Panc1 (cell line): ENCODE measurements around the gene PARP9. TPM values are rescaled to one million over a fixed set of nuclear protein-coding genes. Genes with fewer than 3 reads are reported as not detected.

Experiments
- ATAC-seq: fragments of 200-7000 bp; cut with Tn5 transposase; 2 replicates; pipeline ENCODE4 v1.9.1; 2020; ENCODE audit warnings: mild to moderate bottlenecking, moderate library complexity
- BruUV-seq: library from RNA; stranded (reverse); fragments of 400-500 nt; replicated peaks from 2 replicates; lab custom pipeline; 2021; lab: Mats Ljungman, UMichigan
- CTCF ChIA-PET: fragments of 300-600 bp; sonication (Branson Sonifier 250); formaldehyde crosslinking; loops from one replicate; lab custom pipeline; 2022; ENCODE audit warnings: antibody characterized with exemption; lab: Charles Lee
- POLR2A ChIA-PET: fragments of 300-600 bp; sonication (Branson Sonifier 250); formaldehyde crosslinking; loops from one replicate; lab custom pipeline; 2022; ENCODE audit warnings: antibody characterized with exemption; lab: Charles Lee
- DNase-seq: peaks from one replicate; pipeline ENCODE4 v3.0.0-alpha.2; 2010; ENCODE audit warnings: low read depth, low spot score
- H3K27ac ChIP-seq: 2 replicates; pipeline ENCODE4 v1.5.1; 2011; ENCODE audit warnings: mild to moderate bottlenecking, low read length, inconsistent platforms
- H3K27me3 ChIP-seq: fragments of 200-500 bp; sonication (Bioruptor generic); 2 replicates; pipeline ENCODE4 v1.6.0; 2014; ENCODE audit warnings: low read length, inconsistent platforms; ENCODE audit not compliant: control insufficient read depth, insufficient read depth
- H3K36me3 ChIP-seq: fragments of 200-500 bp; sonication (Bioruptor generic); 2 replicates; pipeline ENCODE4 v1.5.1; 2014; ENCODE audit warnings: inconsistent platforms, mild to moderate bottlenecking, low read length, moderate library complexity; ENCODE audit not compliant: control insufficient read depth, insufficient read depth
- H3K4me1 ChIP-seq: 2 replicates; pipeline ENCODE4 v1.5.1; 2011; ENCODE audit warnings: inconsistent platforms, mild to moderate bottlenecking, low read length, moderate library complexity; ENCODE audit not compliant: control insufficient read depth, insufficient read depth
- H3K4me3 ChIP-seq, 2 experiments: 2 replicates each; pipeline ENCODE4 v1.5.1; 2011 to 2012; ENCODE audit warnings: low read depth in 2 of 2, low read length in 2 of 2, mild to moderate bottlenecking in 2 of 2, inconsistent platforms in 1 of 2, moderate library complexity in 1 of 2
- H3K9me3 ChIP-seq: fragments of 200-500 bp; sonication (Bioruptor generic); 2 replicates; pipeline ENCODE4 v1.5.1; 2014; ENCODE audit warnings: low read depth, mild to moderate bottlenecking, inconsistent platforms, low read length, moderate library complexity; ENCODE audit not compliant: control insufficient read depth, insufficient read depth
- POLR2AphosphoS5 ChIP-seq: IDR thresholded peaks from 2 replicates; pipeline ENCODE4 v1.6.1; 2012; ENCODE audit warnings: mild to moderate bottlenecking, low read depth, low read length, moderate library complexity
- SIN3A ChIP-seq: IDR thresholded peaks from 2 replicates; pipeline ENCODE4 v1.6.1; 2012; ENCODE audit warnings: low read depth, mild to moderate bottlenecking, low read length, moderate library complexity, borderline replicate concordance; ENCODE audit not compliant: insufficient read depth
- TCF7L2 ChIP-seq: IDR thresholded peaks from 2 replicates; pipeline ENCODE4 v1.6.1; 2011; ENCODE audit warnings: mild to moderate bottlenecking, low read depth, low read length, inconsistent platforms
- in situ Hi-C: cut with HindIII; loops from 2 replicates; pipeline ENCODE4 v1.10.0; 2016; ENCODE audit warnings: low sequenced_read_pairs, low pct_unique_long_range_greater_than_20kb
- intact Hi-C: fragments of 100-400 bp; cut with micrococcal nuclease; formaldehyde crosslinking; loops from one replicate; pipeline ENCODE4 v1.10.0; 2022; ENCODE audit not compliant: unreplicated experiment
- total RNA-seq: library from RNA; stranded (reverse); gene quantifications from one replicate; pipeline ENCODE4 v1.2.1, GENCODE V29; 2021; ENCODE audit not compliant: unreplicated experiment
- TF ChIP-seq, protein P1 (sequence below), 2 experiments: IDR thresholded peaks; 2 replicates each; pipeline ENCODE4 v1.6.1; 2011 to 2012; ENCODE audit warnings: low read depth in 2 of 2, control low read depth in 1 of 2, low read length in 1 of 2, mild to moderate bottlenecking in 1 of 2, moderate library complexity in 1 of 2; ENCODE audit not compliant: insufficient read depth in 1 of 2
- TF ChIP-seq, protein P2 (sequence below): fragments of 450-650 bp; IDR thresholded peaks from 2 replicates; pipeline ENCODE4 v1.5.1; 2017; ENCODE audit warnings: mild to moderate bottlenecking

Gene PARP9
- total RNA-seq, 1 experiment from 2014 or later, result 14.5 TPM

DNA sequence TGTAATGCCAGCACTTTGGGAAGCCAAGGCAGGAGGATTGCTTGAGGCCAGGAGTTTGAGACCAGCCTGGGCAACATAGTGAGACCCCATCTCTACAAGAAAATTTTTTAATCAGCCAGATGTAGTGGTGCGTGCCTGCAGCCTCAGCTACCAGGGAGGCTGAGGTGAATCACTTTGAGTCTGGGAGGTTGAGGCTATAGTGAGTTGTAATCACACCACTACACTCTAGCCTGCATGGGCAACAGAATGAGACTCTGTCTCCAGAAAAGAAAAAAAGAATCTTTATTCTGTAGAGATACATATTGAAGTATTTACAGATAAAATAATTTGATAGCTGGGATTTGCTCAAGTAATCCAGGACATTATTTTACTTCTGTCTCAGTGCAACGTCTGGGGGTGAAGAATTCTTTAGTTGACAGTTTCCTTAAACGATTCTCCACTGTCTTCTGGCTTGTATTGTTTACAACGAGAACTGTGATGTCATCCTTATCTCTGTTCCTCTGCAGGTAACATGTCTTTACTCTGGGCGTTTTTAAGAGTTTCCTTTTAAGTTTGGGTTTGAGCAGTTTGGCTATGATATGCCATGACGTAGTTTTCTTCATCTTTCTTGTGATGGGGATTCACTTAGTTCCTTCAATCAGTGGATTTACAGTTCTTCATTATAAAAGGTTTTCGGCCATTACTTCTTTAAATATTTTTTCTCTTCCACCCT lies 75.7 kb downstream of the PARP9 start:
- TF ChIP-seq, protein P1, sequence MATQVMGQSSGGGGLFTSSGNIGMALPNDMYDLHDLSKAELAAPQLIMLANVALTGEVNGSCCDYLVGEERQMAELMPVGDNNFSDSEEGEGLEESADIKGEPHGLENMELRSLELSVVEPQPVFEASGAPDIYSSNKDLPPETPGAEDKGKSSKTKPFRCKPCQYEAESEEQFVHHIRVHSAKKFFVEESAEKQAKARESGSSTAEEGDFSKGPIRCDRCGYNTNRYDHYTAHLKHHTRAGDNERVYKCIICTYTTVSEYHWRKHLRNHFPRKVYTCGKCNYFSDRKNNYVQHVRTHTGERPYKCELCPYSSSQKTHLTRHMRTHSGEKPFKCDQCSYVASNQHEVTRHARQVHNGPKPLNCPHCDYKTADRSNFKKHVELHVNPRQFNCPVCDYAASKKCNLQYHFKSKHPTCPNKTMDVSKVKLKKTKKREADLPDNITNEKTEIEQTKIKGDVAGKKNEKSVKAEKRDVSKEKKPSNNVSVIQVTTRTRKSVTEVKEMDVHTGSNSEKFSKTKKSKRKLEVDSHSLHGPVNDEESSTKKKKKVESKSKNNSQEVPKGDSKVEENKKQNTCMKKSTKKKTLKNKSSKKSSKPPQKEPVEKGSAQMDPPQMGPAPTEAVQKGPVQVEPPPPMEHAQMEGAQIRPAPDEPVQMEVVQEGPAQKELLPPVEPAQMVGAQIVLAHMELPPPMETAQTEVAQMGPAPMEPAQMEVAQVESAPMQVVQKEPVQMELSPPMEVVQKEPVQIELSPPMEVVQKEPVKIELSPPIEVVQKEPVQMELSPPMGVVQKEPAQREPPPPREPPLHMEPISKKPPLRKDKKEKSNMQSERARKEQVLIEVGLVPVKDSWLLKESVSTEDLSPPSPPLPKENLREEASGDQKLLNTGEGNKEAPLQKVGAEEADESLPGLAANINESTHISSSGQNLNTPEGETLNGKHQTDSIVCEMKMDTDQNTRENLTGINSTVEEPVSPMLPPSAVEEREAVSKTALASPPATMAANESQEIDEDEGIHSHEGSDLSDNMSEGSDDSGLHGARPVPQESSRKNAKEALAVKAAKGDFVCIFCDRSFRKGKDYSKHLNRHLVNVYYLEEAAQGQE (IDR thresholded peaks at IDR 0.05; ENCODE audit: insufficient read depth in 1 of 2, low read depth in 2 of 2, low read length in 1 of 2), result no peak
- TF ChIP-seq POLR2AphosphoS5, result no peak
- TF ChIP-seq, protein P2, sequence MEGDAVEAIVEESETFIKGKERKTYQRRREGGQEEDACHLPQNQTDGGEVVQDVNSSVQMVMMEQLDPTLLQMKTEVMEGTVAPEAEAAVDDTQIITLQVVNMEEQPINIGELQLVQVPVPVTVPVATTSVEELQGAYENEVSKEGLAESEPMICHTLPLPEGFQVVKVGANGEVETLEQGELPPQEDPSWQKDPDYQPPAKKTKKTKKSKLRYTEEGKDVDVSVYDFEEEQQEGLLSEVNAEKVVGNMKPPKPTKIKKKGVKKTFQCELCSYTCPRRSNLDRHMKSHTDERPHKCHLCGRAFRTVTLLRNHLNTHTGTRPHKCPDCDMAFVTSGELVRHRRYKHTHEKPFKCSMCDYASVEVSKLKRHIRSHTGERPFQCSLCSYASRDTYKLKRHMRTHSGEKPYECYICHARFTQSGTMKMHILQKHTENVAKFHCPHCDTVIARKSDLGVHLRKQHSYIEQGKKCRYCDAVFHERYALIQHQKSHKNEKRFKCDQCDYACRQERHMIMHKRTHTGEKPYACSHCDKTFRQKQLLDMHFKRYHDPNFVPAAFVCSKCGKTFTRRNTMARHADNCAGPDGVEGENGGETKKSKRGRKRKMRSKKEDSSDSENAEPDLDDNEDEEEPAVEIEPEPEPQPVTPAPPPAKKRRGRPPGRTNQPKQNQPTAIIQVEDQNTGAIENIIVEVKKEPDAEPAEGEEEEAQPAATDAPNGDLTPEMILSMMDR, result no peak
- peaks cover 9% of the 10 kb centered on the region; the same call in 1 of the 2 replicates for H3K4me1 ChIP-seq
- H3K9me3 ChIP-seq, result no peaks in the 10 kb centered on the region
- TSS peak; percentile 24 for BruUV-seq
- in situ Hi-C loops (no loop called here), intact Hi-C loops (no loop called here)
- no peak overlapping the region for H3K4me3 ChIP-seq
- CTCF ChIA-PET, result no interaction called here
- POLR2A ChIA-PET, result no interaction called here
- peaks cover 2% of the 10 kb centered on the region; the same call in 1 of the 2 replicates for H3K36me3 ChIP-seq
- H3K27ac ChIP-seq, result no peak overlapping the region
- DNase-seq (no peak), ATAC-seq (no peak)
- H3K27me3 ChIP-seq, result no peaks in the 10 kb centered on the region

DNA sequence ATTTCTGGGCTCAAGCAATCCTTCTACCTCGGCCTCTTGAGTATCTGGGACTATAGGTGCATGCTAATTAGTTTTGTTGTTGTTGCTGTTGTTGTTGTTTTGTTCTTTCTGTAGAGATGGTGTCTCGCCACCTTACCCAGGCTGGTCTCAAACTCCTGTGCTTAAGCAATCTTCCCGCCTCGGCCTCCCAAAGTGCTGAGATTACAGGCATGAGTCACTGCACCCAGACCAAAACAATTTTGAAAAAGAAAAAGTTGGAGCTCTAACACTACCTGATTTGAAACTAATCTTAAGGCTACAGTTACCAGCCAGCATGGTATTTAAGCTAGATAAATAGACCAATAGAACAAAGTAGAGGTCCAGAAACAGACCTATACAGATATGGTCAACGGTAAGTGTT lies 79.1 kb downstream of the PARP9 start:
- ATAC-seq (no peak), DNase-seq (no peak)
- Histone ChIP-seq H3K4me1 (peaks cover 15% of the 10 kb centered on the region; the same call in 1 of the 2 replicates), H3K4me3 (no peak overlapping the region), H3K27me3 (no peaks in the 10 kb centered on the region), H3K9me3 (no peaks in the 10 kb centered on the region), H3K27ac (no peak overlapping the region), H3K36me3 (no peaks in the 10 kb centered on the region)
- TF ChIP-seq, protein P1 (IDR thresholded peaks at IDR 0.05; ENCODE audit: insufficient read depth in 1 of 2, low read depth in 2 of 2, low read length in 1 of 2), result no peak
- no peak for TF ChIP-seq POLR2AphosphoS5
- TF ChIP-seq TCF7L2, result no peak
- no peak for TF ChIP-seq SIN3A
- TF ChIP-seq, protein P2, result no peak
- in situ Hi-C loops (no loop called here), intact Hi-C loops (no loop called here)
- ChIA-PET POLR2A (no interaction called here), CTCF (no interaction called here)
- no TSS peak for BruUV-seq
